ENCODE results near the gene TEDC2. TPM values are rescaled to one million over a fixed set of nuclear protein-coding genes. Genes with fewer than 3 reads are reported as not detected.

The TEDC2 gene
- total RNA-seq, 1 experiment from 2014 or later = 35.5 TPM

- ChIA-PET CTCF (no interaction called here), POLR2A (ENCODE audit: unreplicated experiment) (no interaction called here)
- intact Hi-C loops (cut with micrococcal nuclease) = no loop called here
- ATAC-seq = no peak
- no peak for DNase-seq
- no peaks in the 10 kb centered on the region for H3K9me2 ChIP-seq (replicated peaks; ENCODE audit: low read length)
- H3K4me3 ChIP-seq (ENCODE audit: low read length) = no peak overlapping the region
- H3K4me1 ChIP-seq (ENCODE audit: insufficient read depth, low read length) = 0 out of 2 replicates have a peak, but pooled peaks cover 4% of the 10 kb centered on the region
- H3K79me2 ChIP-seq (ENCODE audit: low read length) = peaks cover under 1% of the 10 kb centered on the region; the same call in 1 of the 2 replicates
- no peaks in the 10 kb centered on the region for H3F3A ChIP-seq (ENCODE audit: low read length, unreplicated experiment)
- no peaks in the 10 kb centered on the region for H3K36me3 ChIP-seq (ENCODE audit: low read depth, low read length)
- H3K4me2 ChIP-seq (ENCODE audit: low read length) = no peak overlapping the region
- H4K20me1 ChIP-seq (ENCODE audit: low read length) = no peaks in the 10 kb centered on the region
- no peak overlapping the region for H2AFZ ChIP-seq (ENCODE audit: low read length)
- H3K27me3 ChIP-seq (ENCODE audit: low read length) = no peaks in the 10 kb centered on the region
- no peak overlapping the region for H3K27ac ChIP-seq (ENCODE audit: low read length)
- no peak overlapping the region for H3K9ac ChIP-seq (ENCODE audit: low read length)
- no peak for TF ChIP-seq EZH2phosphoT487 (IDR thresholded peaks at IDR 0.05; ENCODE audit: borderline replicate concordance, low read length)
- no peak for TF ChIP-seq EZH2 (IDR thresholded peaks at IDR 0.05; ENCODE audit: low read length, unreplicated experiment)
- no peak for TF ChIP-seq CTCF (conservative IDR thresholded peaks at IDR 0.05; ENCODE audit: low read depth, low read length)
- no peaks in the 10 kb centered on the region for H3K9me3 ChIP-seq (ENCODE audit: low read length)
- BruUV-seq (replicated peaks) = no TSS peak
Measured at GRCh38 chr16:2424061-2425007, 35.6 kb upstream of the TEDC2 start.

GRCh38 chr16:2425008-2425518 is 34.8 kb upstream of the TEDC2 start:
- Histone ChIP-seq H4K20me1 (ENCODE audit: low read length) (no peaks in the 10 kb centered on the region), H3K27ac (ENCODE audit: low read length) (no peak overlapping the region), H3K27me3 (ENCODE audit: low read length) (no peaks in the 10 kb centered on the region), H3K9me3 (ENCODE audit: low read length) (no peaks in the 10 kb centered on the region), H3K9ac (ENCODE audit: low read length) (no peak overlapping the region), H3K4me1 (ENCODE audit: insufficient read depth, low read length) (0 out of 2 replicates have a peak, but pooled peaks cover 4% of the 10 kb centered on the region), H3K36me3 (ENCODE audit: low read depth, low read length) (no peaks in the 10 kb centered on the region), H3K79me2 (ENCODE audit: low read length) (peaks cover 7% of the 10 kb centered on the region), H3K4me2 (ENCODE audit: low read length) (no peak overlapping the region), H3F3A (ENCODE audit: low read length, unreplicated experiment) (no peaks in the 10 kb centered on the region), H3K9me2 (replicated peaks; ENCODE audit: low read length) (no peaks in the 10 kb centered on the region), H2AFZ (ENCODE audit: low read length) (no peak overlapping the region), H3K4me3 (ENCODE audit: low read length) (no peak overlapping the region)
- BruUV-seq (replicated peaks) = no TSS peak
- DNase-seq (no peak), ATAC-seq (no peak)
- intact Hi-C loops (cut with micrococcal nuclease) = no loop called here
- TF ChIP-seq EZH2 (IDR thresholded peaks at IDR 0.05; ENCODE audit: low read length, unreplicated experiment) (no peak), EZH2phosphoT487 (IDR thresholded peaks at IDR 0.05; ENCODE audit: borderline replicate concordance, low read length) (no peak), CTCF (conservative IDR thresholded peaks at IDR 0.05; ENCODE audit: low read depth, low read length) (no peak)
- POLR2A ChIA-PET (ENCODE audit: unreplicated experiment) = no interaction called here
- CTCF ChIA-PET = no interaction called here

Measured in PC-3 (cell line).